HepG2 (cell line): ENCODE results near the gene PODXL. TPM values are rescaled to one million over a fixed set of nuclear protein-coding genes. Genes with fewer than 3 reads are reported as not detected.

Experiments used
- ATAC-seq: fragments of 200-7000 bp; cut with Tn5 transposase; 3 replicates; pipeline ENCODE4 v1.9.1; 2020; ENCODE audit warnings: mild to moderate bottlenecking, moderate library complexity
- BruUV-seq: library from RNA; stranded (reverse); fragments of 400-500 nt; replicated peaks from 2 replicates; lab custom pipeline; 2021; lab: Mats Ljungman, UMichigan
- CTCF ChIA-PET: fragments of 300-600 bp; formaldehyde crosslinking; extraction: SDS; loops from one replicate; lab custom pipeline; 2021; ENCODE audit warnings: low total read pairs, inconsistent platforms, low intra/inter-chr PET ratio; lab: Yijun Ruan, JAX
- POLR2A ChIA-PET: fragments of 350-600 bp; sonication (Branson Sonifier 250); formaldehyde crosslinking; loops from one replicate; lab custom pipeline; 2020; ENCODE audit warnings: antibody characterized with exemption, inconsistent platforms; lab: Yijun Ruan, JAX
- DNase-seq: peaks from one replicate; pipeline ENCODE4 v3.0.0-alpha.2; 2015; ENCODE audit warnings: low spot score
- FAIRE-seq: peaks from 3 replicates; lab custom pipeline; 2011; peaks lifted over from hg19 to GRCh38; lab: Jason Lieb, UNC
- H2AFZ ChIP-seq: one replicate; pipeline ENCODE4 v1.6.1; 2011; ENCODE audit warnings: low read length, inconsistent platforms
- H3K27ac ChIP-seq: fragments of 300-600 bp; 3 replicates; pipeline ENCODE4 v1.8.0; 2011; ENCODE audit warnings: mixed run types, mild to moderate bottlenecking, mixed read lengths, low read length, inconsistent platforms; ENCODE audit not compliant: insufficient read depth; ENCODE audit errors: extremely low read length
- H3K27me3 ChIP-seq, 2 experiments: fragments of 200-600 bp in 1 of 2; 2 replicates in 1 of 2; 3 replicates in 1 of 2; pipeline versions ENCODE4 v1.6.0 to v1.8.0; 2011; ENCODE audit warnings: low read length in 2 of 2, mild to moderate bottlenecking in 2 of 2, moderate library complexity in 2 of 2, inconsistent platforms in 1 of 2; ENCODE audit not compliant: insufficient read depth in 2 of 2, control insufficient read depth in 1 of 2
- H3K36me3 ChIP-seq, 2 experiments: fragments of 200-600 bp in 1 of 2; replicated peaks in 1 of 2; 2 replicates in 1 of 2; 3 replicates in 1 of 2; pipeline versions ENCODE4 v1.5.1 to v1.8.0; 2011; ENCODE audit warnings: low read length in 2 of 2, inconsistent platforms in 1 of 2; ENCODE audit not compliant: insufficient read depth in 2 of 2, control insufficient read depth in 1 of 2
- H3K4me1 ChIP-seq: 2 replicates; pipeline ENCODE4 v1.5.1; 2012; ENCODE audit warnings: low read length, inconsistent platforms; ENCODE audit not compliant: insufficient read depth
- H3K4me2 ChIP-seq: 2 replicates; pipeline ENCODE4 v1.6.0; 2011; ENCODE audit warnings: low read depth, low read length, inconsistent platforms
- H3K4me3 ChIP-seq, 3 experiments: fragments of 200-600 bp in 1 of 3; sonication (generic), shearing (Covaris generic) in 1 of 3; replicated peaks in 1 of 3; 2 replicates each; pipeline ENCODE4 v1.5.1; 2011 to 2016; ENCODE audit warnings: low read length in 3 of 3, inconsistent platforms in 2 of 3, low read depth in 2 of 3, mild to moderate bottlenecking in 2 of 3, control low read depth in 1 of 3, mixed read lengths in 1 of 3; ENCODE audit not compliant: insufficient read depth in 1 of 3
- H3K79me2 ChIP-seq: one replicate; pipeline ENCODE4 v1.6.1; 2011; ENCODE audit warnings: low read length, inconsistent platforms; ENCODE audit not compliant: insufficient read depth
- H3K9ac ChIP-seq: 2 replicates; pipeline ENCODE4 v1.6.0; 2011; ENCODE audit warnings: mild to moderate bottlenecking, low read depth, low read length, inconsistent platforms; ENCODE audit not compliant: insufficient read depth
- H3K9me3 ChIP-seq: 2 replicates; pipeline ENCODE4 v1.5.1; 2012; ENCODE audit warnings: mild to moderate bottlenecking, low read length
- H4K20me1 ChIP-seq: 2 replicates; pipeline ENCODE4 v1.6.0; 2011; ENCODE audit warnings: inconsistent platforms, mild to moderate bottlenecking, low read length, moderate library complexity; ENCODE audit not compliant: insufficient read depth
- BHLHE40 ChIP-seq: IDR thresholded peaks from 2 replicates; pipeline ENCODE4 v1.6.1; 2011; ENCODE audit warnings: low read length, improper control_type of control experiment
- CEBPG ChIP-seq: IDR thresholded peaks from 2 replicates; pipeline ENCODE4 v1.6.1; 2016
- EZH2 ChIP-seq: conservative IDR thresholded peaks from 2 replicates; pipeline ENCODE4 v1.6.1; 2012; ENCODE audit warnings: mild to moderate bottlenecking, low read depth, low read length, moderate library complexity
- PRDM4 ChIP-seq: sonication (generic); formaldehyde crosslinking; IDR thresholded peaks from 2 replicates; pipeline ENCODE4 v1.9.0; 2021; ENCODE audit warnings: missing genetic modification reagents, borderline replicate concordance
- PRMT3 ChIP-seq: sonication (generic); formaldehyde crosslinking; IDR thresholded peaks from 2 replicates; pipeline ENCODE4 v1.8.1; 2022; ENCODE audit warnings: low read depth, mild to moderate bottlenecking, moderate library complexity, missing genetic modification reagents, borderline replicate concordance
- TP53 ChIP-seq: sonication (generic); formaldehyde crosslinking; conservative IDR thresholded peaks from 2 replicates; pipeline ENCODE4 v1.4.0; 2020; ENCODE audit warnings: missing genetic modification reagents
- ZBTB49 ChIP-seq: sonication (generic); formaldehyde crosslinking; IDR thresholded peaks from 2 replicates; pipeline ENCODE4 v1.4.0; 2020; ENCODE audit warnings: missing genetic modification reagents, borderline replicate concordance
- ZFP36 ChIP-seq: fragments of 150-350 bp; IDR thresholded peaks from 2 replicates; pipeline ENCODE4 v1.6.1; 2018; ENCODE audit warnings: borderline replicate concordance, low read length, low read depth; ENCODE audit not compliant: partially characterized antibody
- WGBS: methylation state at CpG from one replicate; pipeline ENCODE4 v1.1.6; 2017; ENCODE audit warnings: low lambda C conversion rate; 5-methylcytosine and 5-hydroxymethylcytosine counted together
- in situ Hi-C: cut with HindIII; loops from 2 replicates; pipeline ENCODE4 v1.10.0; 2017; ENCODE audit warnings: low pct_unique_long_range_greater_than_20kb; ENCODE audit not compliant: extremely low pct_ligation_motif_present
- intact Hi-C: fragments of 100-400 bp; cut with micrococcal nuclease; formaldehyde crosslinking; loops from one replicate; pipeline ENCODE4 v1.10.0; 2022; ENCODE audit not compliant: unreplicated experiment
- polyA plus RNA-seq, 8 experiments: library from polyadenylated mRNA; depleted of rRNA in 3 of 8; stranded (reverse) in 7 of 8; unstranded in 1 of 8; fragments of >200 nt; fragmentation: Illumina TruSeq in 4 of 8; extraction: Trizol in 4 of 8; gene quantifications; 2 replicates each; pipeline versions ENCODE4 v1.2.1 to v1.2.3, GENCODE V29; 2011 to 2016; ENCODE audit warnings: low read depth in 4 of 8, missing spikeins in 1 of 8, mixed read lengths in 1 of 8; ENCODE audit not compliant: insufficient read depth in 1 of 8
- total RNA-seq, 5 experiments: library from RNA; depleted of rRNA; stranded (reverse); fragments of >200 nt; fragmentation: Illumina TruSeq; extraction: Trizol; gene quantifications; 2 replicates each; pipeline ENCODE4 v1.2.3, GENCODE V29; 2016; ENCODE audit warnings: low read depth in 1 of 5

The PODXL gene
- total and polyA plus RNA-seq, 2 of the 13 experiments (the other 11 are each of a cell fraction or from before 2014, with no cell fraction given) = 0.22 to 0.54 TPM

- TF ChIP-seq ZBTB49 (CRISPR knock-in tag) (no peak), TP53 (CRISPR knock-in tag) (no peak), PRMT3 (no peak), PRDM4 (CRISPR knock-in tag) (no peak), ZFP36 (no peak)
Measured at GRCh38 chr7:131560061-131560460, 3.6 kb upstream of the PODXL start (continued).

GRCh38 chr7:131557652-131558385 lies 1.4 kb upstream of the PODXL start:
- no peak overlapping the region for H3K9ac ChIP-seq
- WGBS = 9% methylated on average over 8 of the region's 32 CpGs
- CTCF ChIA-PET = no interaction called here

More at GRCh38 chr7:131557652-131558385, 1.4 kb upstream of the PODXL start:
- H3K4me2 ChIP-seq = peak overlapping the region; percentile 12; the same call in 1 of the 2 replicates
- H4K20me1 ChIP-seq = no peaks in the 10 kb centered on the region
- H2AFZ ChIP-seq = no peak overlapping the region
- ATAC-seq = no peak
- H3K79me2 ChIP-seq = no peaks in the 10 kb centered on the region
- peak overlapping the region in 1 of 3 experiments; percentile 10; a peak in 1 of 6 replicates for H3K4me3 ChIP-seq
- BruUV-seq = no TSS peak
- intact Hi-C loops = no loop called here
- H3K27ac ChIP-seq = no peak overlapping the region
- no peak for FAIRE-seq
- TF ChIP-seq BHLHE40 (0 out of 2 replicates have a peak, but pooled peaks have one; percentile 9), EZH2 (0 out of 2 replicates have a peak, but pooled peaks have one; percentile 33), CEBPG (CRISPR knock-in tag) (no peak)
- H3K36me3 ChIP-seq = no peaks in the 10 kb centered on the region
- H3K9me3 ChIP-seq = no peaks in the 10 kb centered on the region
- in situ Hi-C loops = no loop called here
- H3K4me1 ChIP-seq = peaks cover 13% of the 10 kb centered on the region
- POLR2A ChIA-PET = no interaction called here
- peaks cover 7 to 61% of the 10 kb centered on the region in 2 experiments for H3K27me3 ChIP-seq
- DNase-seq = no peak
